GM12878 (cell line): Measurements from ENCODE around the gene SLC10A4. TPM values are rescaled to one million over a fixed set of nuclear protein-coding genes. Genes with fewer than 3 reads are reported as not detected.

ENCODE experiments used
- ATAC-seq: fragments of 200-7000 bp; cut with Tn5 transposase; 3 replicates; pipeline ENCODE4 v1.9.1; 2020; ENCODE audit warnings: mild to moderate bottlenecking, moderate library complexity
- BruUV-seq: library from RNA; stranded (reverse); fragments of 400-500 nt; replicated peaks from 2 replicates; lab custom pipeline; 2021; lab: Mats Ljungman, UMichigan
- CTCF ChIA-PET: fragments of 300-600 bp; sonication (Branson Sonifier 250); formaldehyde crosslinking; extraction: SDS; loops from one replicate; lab custom pipeline; 2021; ENCODE audit warnings: inconsistent platforms; lab: Yijun Ruan, JAX
- POLR2A ChIA-PET: fragments of 350-600 bp; formaldehyde crosslinking; extraction: SDS; loops from one replicate; lab custom pipeline; 2021; ENCODE audit warnings: inconsistent platforms; lab: Charles Lee
- RAD21 ChIA-PET: fragments of 300-600 bp; sonication (Branson Sonifier 250); formaldehyde crosslinking; loops from one replicate; lab custom pipeline; 2023; ENCODE audit warnings: antibody characterized with exemption; ENCODE audit not compliant: unreplicated experiment; lab: Charles Lee
- SMC1A ChIA-PET: fragments of 300-600 bp; sonication (Branson Sonifier 250); formaldehyde crosslinking; loops from one replicate; lab custom pipeline; 2023; ENCODE audit not compliant: unreplicated experiment, uncharacterized antibody; lab: Charles Lee
- DNase-seq: peaks from one replicate; pipeline ENCODE4 v3.0.0-alpha.2; 2011; ENCODE audit warnings: low read depth, low spot score
- FAIRE-seq: peaks from 3 replicates; lab custom pipeline; 2011; peaks lifted over from hg19 to GRCh38; lab: Jason Lieb, UNC
- H2AFZ ChIP-seq: 2 replicates; pipeline ENCODE4 v1.6.0; 2011; ENCODE audit warnings: low read depth, low read length, control low read depth; ENCODE audit not compliant: control insufficient read depth
- H3K27ac ChIP-seq: 2 replicates; pipeline ENCODE4 v1.5.1; 2011; ENCODE audit warnings: control low read depth; ENCODE audit not compliant: control insufficient read depth, insufficient read depth
- H3K27me3 ChIP-seq, 2 experiments: replicated peaks in 1 of 2; 2 replicates each; pipeline versions ENCODE4 v1.6.0 to v1.6.1; 2011; ENCODE audit warnings: low read length in 1 of 2; ENCODE audit not compliant: control insufficient read depth in 2 of 2, insufficient read depth in 2 of 2
- H3K36me3 ChIP-seq, 2 experiments: 2 replicates each; pipeline ENCODE4 v1.5.1; 2011; ENCODE audit warnings: low read length in 1 of 2; ENCODE audit not compliant: control insufficient read depth in 2 of 2, insufficient read depth in 2 of 2
- H3K4me1 ChIP-seq: 2 replicates; pipeline ENCODE4 v1.6.1; 2011; ENCODE audit warnings: mild to moderate bottlenecking, low read length, moderate library complexity, mixed read lengths; ENCODE audit not compliant: control insufficient read depth, insufficient read depth
- H3K4me2 ChIP-seq: 2 replicates; pipeline ENCODE4 v1.6.0; 2011; ENCODE audit warnings: control low read depth; ENCODE audit not compliant: control insufficient read depth, insufficient read depth
- H3K4me3 ChIP-seq: fragments of 200-600 bp; sonication (generic); 2 replicates; pipeline ENCODE4 v1.5.1; 2016
- H3K79me2 ChIP-seq: 2 replicates; pipeline ENCODE4 v1.6.0; 2011; ENCODE audit warnings: low read length; ENCODE audit not compliant: control insufficient read depth, insufficient read depth
- H3K9ac ChIP-seq: 2 replicates; pipeline ENCODE4 v1.8.0; 2011; ENCODE audit warnings: low read length, control low read depth, mixed read lengths; ENCODE audit not compliant: control insufficient read depth, insufficient read depth
- H3K9me3 ChIP-seq: replicated peaks from 3 replicates; pipeline ENCODE4 v1.5.1; 2011; ENCODE audit warnings: mild to moderate bottlenecking, low read length; ENCODE audit not compliant: control insufficient read depth, insufficient read depth
- H4K20me1 ChIP-seq: 2 replicates; pipeline ENCODE4 v1.6.0; 2011; ENCODE audit not compliant: control insufficient read depth, insufficient read depth
- CREM ChIP-seq: IDR thresholded peaks from 2 replicates; pipeline ENCODE4 v1.6.1; 2014; ENCODE audit warnings: antibody characterized with exemption, low read depth
- FOXK2 ChIP-seq: fragments of 450-650 bp; IDR thresholded peaks from 2 replicates; pipeline ENCODE4 v1.6.1; 2017; ENCODE audit warnings: mild to moderate bottlenecking, moderate library complexity
- SMAD5 ChIP-seq: IDR thresholded peaks from 2 replicates; pipeline ENCODE4 v1.6.1; 2016; ENCODE audit warnings: antibody characterized with exemption, low read depth
- WGBS: methylation state at CpG from one replicate; pipeline ENCODE4 v1.1.6; 2016; ENCODE audit warnings: low lambda C conversion rate; ENCODE audit not compliant: insufficient replicate concordance, insufficient coverage; ENCODE audit errors: missing lambda C conversion rate; 5-methylcytosine and 5-hydroxymethylcytosine counted together
- in situ Hi-C: fragments of 300-500 bp; cut with MboI; formaldehyde crosslinking; loops from 9 replicates; pipeline ENCODE4 v1.14.3; 2018; ENCODE audit warnings: mixed read lengths
- intact Hi-C: fragments of 100-400 bp; cut with micrococcal nuclease; formaldehyde crosslinking; loops from one replicate; pipeline ENCODE4 v1.14.2; 2022; ENCODE audit not compliant: unreplicated experiment
- polyA plus RNA-seq, 11 experiments: library from polyadenylated mRNA; depleted of rRNA in 4 of 11; unstranded in 6 of 11; stranded (reverse) in 5 of 11; fragments of >200 nt; fragmentation: Nextera tagmentation in 4 of 11; fragmentation: Illumina TruSeq in 1 of 11; extraction: Ambion mirVana in 4 of 11; extraction: Trizol in 1 of 11; gene quantifications; 1 replicate in 1 of 11; 2 replicates in 10 of 11; pipeline versions ENCODE4 v1.2.1 to v1.2.3, GENCODE V29; 2011 to 2016; ENCODE audit warnings: inconsistent platforms in 2 of 11, missing spikeins in 2 of 11, low read depth in 1 of 11
- total RNA-seq, 4 experiments: library from RNA; depleted of rRNA in 3 of 4; stranded (reverse); fragments of >200 nt in 3 of 4; fragmentation: Illumina TruSeq in 1 of 4; extraction: Trizol in 1 of 4; gene quantifications; 2 replicates each; pipeline versions ENCODE4 v1.2.1 to v1.2.3, GENCODE V29; 2013 to 2021
- TF ChIP-seq, protein P1 (sequence below): IDR thresholded peaks from 2 replicates; pipeline ENCODE4 v1.6.1; 2011; ENCODE audit warnings: borderline replicate concordance, low read depth, mild to moderate bottlenecking, moderate library complexity, mixed read lengths, low read length; ENCODE audit not compliant: insufficient read depth; ENCODE audit errors: extremely low read length
- TF ChIP-seq, protein P2 (sequence below): fragments of 450-650 bp; IDR thresholded peaks from 2 replicates; pipeline ENCODE4 v1.6.1; 2017; ENCODE audit warnings: mild to moderate bottlenecking
- TF ChIP-seq, protein P3 (sequence below): fragments of 450-650 bp; formaldehyde crosslinking; IDR thresholded peaks from 2 replicates; pipeline ENCODE4 v1.5.0; 2022; ENCODE audit warnings: mild to moderate bottlenecking, missing genetic modification characterization

The SLC10A4 gene
- total and polyA plus RNA-seq, 10 of the 15 experiments (the other 5 are each of a cell fraction or from before 2014, with no cell fraction given): 0.12 TPM; not detected in 9

DNA sequence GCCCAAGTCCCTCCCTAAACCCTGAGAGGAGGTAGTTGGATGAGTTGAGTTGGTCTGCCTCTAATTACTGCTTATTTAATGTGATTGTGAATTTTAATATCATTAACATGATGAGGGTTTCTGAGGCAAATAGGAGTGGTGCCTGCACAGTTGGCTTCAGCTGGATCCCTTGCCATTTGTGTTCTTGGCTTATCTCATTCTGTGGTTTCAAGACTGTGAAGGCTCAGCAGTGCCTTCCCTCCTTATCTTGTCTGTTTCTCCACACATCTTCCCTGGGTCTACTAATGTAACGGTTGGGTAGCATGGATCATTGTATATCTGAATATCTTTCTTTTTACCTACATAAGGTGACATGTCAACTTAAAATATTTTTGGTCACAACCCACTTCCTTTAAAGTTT is 1.6 kb upstream of the SLC10A4 start:
- 28% methylated on average over 1 of the region's 1 CpG for WGBS
- Histone ChIP-seq H3K79me2 (no peaks in the 10 kb centered on the region), H3K27ac (no peak overlapping the region), H3K36me3 (no peaks in the 10 kb centered on the region), H3K9me3 (peaks cover 3% of the 10 kb centered on the region; the same call in 2 of the 3 replicates), H2AFZ (no peak overlapping the region), H3K27me3 (peaks cover 8 to 28% of the 10 kb centered on the region in 2 experiments), H3K4me1 (no peaks in the 10 kb centered on the region), H4K20me1 (no peaks in the 10 kb centered on the region), H3K9ac (no peak overlapping the region)
- BruUV-seq: no TSS peak
- SMC1A ChIA-PET: interaction anchor here (1.1 kb wide), 1 partner anchor 51 kb away, joined by 4 read pairs; no protein-coding TSS in a partner anchor
- POLR2A ChIA-PET: no interaction called here
- in situ Hi-C loops: no loop called here
- intact Hi-C loops: no loop called here
- TF ChIP-seq, protein P1, sequence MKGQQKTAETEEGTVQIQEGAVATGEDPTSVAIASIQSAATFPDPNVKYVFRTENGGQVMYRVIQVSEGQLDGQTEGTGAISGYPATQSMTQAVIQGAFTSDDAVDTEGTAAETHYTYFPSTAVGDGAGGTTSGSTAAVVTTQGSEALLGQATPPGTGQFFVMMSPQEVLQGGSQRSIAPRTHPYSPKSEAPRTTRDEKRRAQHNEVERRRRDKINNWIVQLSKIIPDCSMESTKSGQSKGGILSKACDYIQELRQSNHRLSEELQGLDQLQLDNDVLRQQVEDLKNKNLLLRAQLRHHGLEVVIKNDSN: no peak
- no peak for TF ChIP-seq CREM
- no peak for TF ChIP-seq FOXK2
- TF ChIP-seq, protein P2, sequence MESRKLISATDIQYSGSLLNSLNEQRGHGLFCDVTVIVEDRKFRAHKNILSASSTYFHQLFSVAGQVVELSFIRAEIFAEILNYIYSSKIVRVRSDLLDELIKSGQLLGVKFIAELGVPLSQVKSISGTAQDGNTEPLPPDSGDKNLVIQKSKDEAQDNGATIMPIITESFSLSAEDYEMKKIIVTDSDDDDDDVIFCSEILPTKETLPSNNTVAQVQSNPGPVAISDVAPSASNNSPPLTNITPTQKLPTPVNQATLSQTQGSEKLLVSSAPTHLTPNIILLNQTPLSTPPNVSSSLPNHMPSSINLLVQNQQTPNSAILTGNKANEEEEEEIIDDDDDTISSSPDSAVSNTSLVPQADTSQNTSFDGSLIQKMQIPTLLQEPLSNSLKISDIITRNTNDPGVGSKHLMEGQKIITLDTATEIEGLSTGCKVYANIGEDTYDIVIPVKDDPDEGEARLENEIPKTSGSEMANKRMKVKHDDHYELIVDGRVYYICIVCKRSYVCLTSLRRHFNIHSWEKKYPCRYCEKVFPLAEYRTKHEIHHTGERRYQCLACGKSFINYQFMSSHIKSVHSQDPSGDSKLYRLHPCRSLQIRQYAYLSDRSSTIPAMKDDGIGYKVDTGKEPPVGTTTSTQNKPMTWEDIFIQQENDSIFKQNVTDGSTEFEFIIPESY: no peak
- TF ChIP-seq, protein P3, sequence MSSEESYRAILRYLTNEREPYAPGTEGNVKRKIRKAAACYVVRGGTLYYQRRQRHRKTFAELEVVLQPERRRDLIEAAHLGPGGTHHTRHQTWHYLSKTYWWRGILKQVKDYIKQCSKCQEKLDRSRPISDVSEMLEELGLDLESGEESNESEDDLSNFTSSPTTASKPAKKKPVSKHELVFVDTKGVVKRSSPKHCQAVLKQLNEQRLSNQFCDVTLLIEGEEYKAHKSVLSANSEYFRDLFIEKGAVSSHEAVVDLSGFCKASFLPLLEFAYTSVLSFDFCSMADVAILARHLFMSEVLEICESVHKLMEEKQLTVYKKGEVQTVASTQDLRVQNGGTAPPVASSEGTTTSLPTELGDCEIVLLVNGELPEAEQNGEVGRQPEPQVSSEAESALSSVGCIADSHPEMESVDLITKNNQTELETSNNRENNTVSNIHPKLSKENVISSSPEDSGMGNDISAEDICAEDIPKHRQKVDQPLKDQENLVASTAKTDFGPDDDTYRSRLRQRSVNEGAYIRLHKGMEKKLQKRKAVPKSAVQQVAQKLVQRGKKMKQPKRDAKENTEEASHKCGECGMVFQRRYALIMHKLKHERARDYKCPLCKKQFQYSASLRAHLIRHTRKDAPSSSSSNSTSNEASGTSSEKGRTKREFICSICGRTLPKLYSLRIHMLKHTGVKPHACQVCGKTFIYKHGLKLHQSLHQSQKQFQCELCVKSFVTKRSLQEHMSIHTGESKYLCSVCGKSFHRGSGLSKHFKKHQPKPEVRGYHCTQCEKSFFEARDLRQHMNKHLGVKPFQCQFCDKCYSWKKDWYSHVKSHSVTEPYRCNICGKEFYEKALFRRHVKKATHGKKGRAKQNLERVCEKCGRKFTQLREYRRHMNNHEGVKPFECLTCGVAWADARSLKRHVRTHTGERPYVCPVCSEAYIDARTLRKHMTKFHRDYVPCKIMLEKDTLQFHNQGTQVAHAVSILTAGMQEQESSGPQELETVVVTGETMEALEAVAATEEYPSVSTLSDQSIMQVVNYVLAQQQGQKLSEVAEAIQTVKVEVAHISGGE (CRISPR knock-in tag): no peak
- no peak for TF ChIP-seq SMAD5
- TF ChIP-seq, all 136 proteins: peak for 0
- ATAC-seq (no peak), FAIRE-seq (no peak), DNase-seq (no peak)
- RAD21 ChIA-PET: no interaction called here
- H3K4me2 ChIP-seq: no peak overlapping the region
- CTCF ChIA-PET: no interaction called here
- no peak overlapping the region for H3K4me3 ChIP-seq
